Endothelial cell (in vitro differentiated cells): ENCODE results near the gene ZNF791. TPM values are rescaled to one million over a fixed set of nuclear protein-coding genes. Genes with fewer than 3 reads are reported as not detected.
"Not testable (repeated sequence)": the region's sequence is repeated elsewhere in the genome, so short reads cannot be mapped to it uniquely, and the experiment has no call there.

Source experiments
- DNase-seq: peaks from one replicate; pipeline ENCODE4 v3.0.0; 2021; ENCODE audit warnings: low spot score
- H3K27ac Mint-ChIP-seq: one replicate; pipeline ENCODE4 v1.8.0; 2021; ENCODE audit warnings: mixed read lengths, inconsistent platforms; ENCODE audit not compliant: unreplicated experiment
- H3K27me3 Mint-ChIP-seq: one replicate; pipeline ENCODE4 v1.8.0; 2021; ENCODE audit warnings: mild to moderate bottlenecking, moderate library complexity, mixed read lengths, inconsistent platforms; ENCODE audit not compliant: unreplicated experiment
- H3K36me3 Mint-ChIP-seq: one replicate; pipeline ENCODE4 v1.8.0; 2021; ENCODE audit warnings: mild to moderate bottlenecking, low read depth, mixed read lengths, inconsistent platforms; ENCODE audit not compliant: unreplicated experiment
- H3K4me1 Mint-ChIP-seq: one replicate; pipeline ENCODE4 v1.8.0; 2021; ENCODE audit warnings: mild to moderate bottlenecking, mixed read lengths, inconsistent platforms; ENCODE audit not compliant: unreplicated experiment
- H3K4me3 Mint-ChIP-seq: one replicate; pipeline ENCODE4 v1.8.0; 2021; ENCODE audit warnings: mild to moderate bottlenecking, mixed read lengths, inconsistent platforms; ENCODE audit not compliant: unreplicated experiment
- H3K9me3 Mint-ChIP-seq: one replicate; pipeline ENCODE4 v1.8.0; 2021; ENCODE audit warnings: mixed read lengths, inconsistent platforms; ENCODE audit not compliant: unreplicated experiment
- total RNA-seq: library from RNA; stranded (reverse); fragmentation: NEBNext Ultra II Directional; extraction: Animal tissue kit (Norgen Biotek cat#: 25700); gene quantifications from one replicate; pipeline ENCODE4 v1.2.1, GENCODE V29; 2021; ENCODE audit not compliant: unreplicated experiment
- TF ChIP-seq, protein P1 (sequence below): fragments of 200-600 bp; sonication (generic); IDR thresholded peaks from one replicate; pipeline ENCODE4 v1.5.0; 2021; ENCODE audit warnings: antibody characterized with exemption; ENCODE audit not compliant: unreplicated experiment

Gene ZNF791
- total RNA-seq, 1 donor from 2014 or later, result 29.3 TPM

DNA sequence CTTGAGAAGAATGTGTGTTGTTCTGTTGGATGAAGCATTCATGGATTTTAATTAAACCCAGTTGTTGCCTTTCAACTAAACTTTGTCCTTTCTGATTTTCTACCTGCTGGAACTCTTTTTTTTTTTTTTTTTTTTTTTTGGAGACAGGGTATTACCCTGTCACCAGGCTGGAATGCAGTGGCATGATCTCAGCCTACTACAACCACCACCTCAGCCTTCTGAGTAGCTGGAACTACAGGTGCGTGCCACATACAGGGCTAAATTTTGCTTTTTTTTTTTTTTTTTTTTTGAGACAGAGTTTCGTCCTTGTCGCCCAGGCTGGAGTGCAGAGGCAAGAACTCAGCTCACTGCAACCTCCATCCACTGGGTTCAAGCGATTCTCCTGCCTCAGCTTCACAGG, 6.9 kb downstream of the ZNF791 start:
- DNase-seq, result no peak
- Mint-ChIP-seq H3K27me3 (peaks cover 2% of the 10 kb centered on the region), H3K4me1 (peaks cover 3% of the 10 kb centered on the region), H3K4me3 (no peak overlapping the region), H3K27ac (no peak overlapping the region), H3K36me3 (peaks cover 18% of the 10 kb centered on the region), H3K9me3 (no peaks in the 10 kb centered on the region)
- TF ChIP-seq, protein P1, sequence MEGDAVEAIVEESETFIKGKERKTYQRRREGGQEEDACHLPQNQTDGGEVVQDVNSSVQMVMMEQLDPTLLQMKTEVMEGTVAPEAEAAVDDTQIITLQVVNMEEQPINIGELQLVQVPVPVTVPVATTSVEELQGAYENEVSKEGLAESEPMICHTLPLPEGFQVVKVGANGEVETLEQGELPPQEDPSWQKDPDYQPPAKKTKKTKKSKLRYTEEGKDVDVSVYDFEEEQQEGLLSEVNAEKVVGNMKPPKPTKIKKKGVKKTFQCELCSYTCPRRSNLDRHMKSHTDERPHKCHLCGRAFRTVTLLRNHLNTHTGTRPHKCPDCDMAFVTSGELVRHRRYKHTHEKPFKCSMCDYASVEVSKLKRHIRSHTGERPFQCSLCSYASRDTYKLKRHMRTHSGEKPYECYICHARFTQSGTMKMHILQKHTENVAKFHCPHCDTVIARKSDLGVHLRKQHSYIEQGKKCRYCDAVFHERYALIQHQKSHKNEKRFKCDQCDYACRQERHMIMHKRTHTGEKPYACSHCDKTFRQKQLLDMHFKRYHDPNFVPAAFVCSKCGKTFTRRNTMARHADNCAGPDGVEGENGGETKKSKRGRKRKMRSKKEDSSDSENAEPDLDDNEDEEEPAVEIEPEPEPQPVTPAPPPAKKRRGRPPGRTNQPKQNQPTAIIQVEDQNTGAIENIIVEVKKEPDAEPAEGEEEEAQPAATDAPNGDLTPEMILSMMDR, result no peak

DNA sequence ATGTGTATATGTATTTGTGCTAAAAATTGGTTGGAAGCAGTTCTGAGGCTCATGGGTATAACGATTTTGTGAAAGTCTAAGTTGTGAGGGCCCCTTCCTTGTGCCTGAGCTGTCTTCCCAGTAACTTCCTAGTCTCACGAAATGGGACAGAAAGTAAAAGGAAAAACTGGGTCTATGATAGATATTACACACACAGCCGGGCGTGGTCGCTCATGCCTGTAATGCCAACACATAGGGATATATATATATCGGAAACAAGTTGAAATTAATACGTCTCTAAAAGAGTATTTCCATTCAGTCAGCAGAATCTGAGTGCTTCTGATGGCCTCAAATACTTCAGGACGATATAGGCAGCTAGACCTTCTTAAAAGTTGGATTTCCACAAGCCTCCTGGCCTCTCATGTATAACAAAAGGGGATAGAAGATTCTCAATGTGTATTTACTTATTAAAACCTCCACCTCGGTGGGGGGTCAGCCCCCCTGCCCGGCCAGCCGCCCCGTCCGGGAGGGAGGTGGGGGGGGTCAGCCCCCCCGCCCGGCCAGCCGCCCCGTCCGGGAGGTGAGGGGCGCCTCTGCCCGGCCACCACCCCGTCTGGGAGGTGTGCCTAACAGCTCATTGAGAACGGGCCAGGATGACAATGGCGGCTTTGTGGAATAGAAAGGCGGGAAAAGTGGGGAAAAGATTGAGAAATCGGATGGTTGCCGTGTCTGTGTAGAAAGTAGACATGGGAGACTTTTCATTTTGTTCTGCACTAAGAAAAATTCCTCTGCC, 10.7 kb downstream of the ZNF791 start:
- H3K4me1 Mint-ChIP-seq, H3K27ac Mint-ChIP-seq, H3K9me3 Mint-ChIP-seq, H3K4me3 Mint-ChIP-seq, H3K27me3 Mint-ChIP-seq, DNase-seq: not testable (repeated sequence)
- peaks cover 38% of the 10 kb centered on the region for H3K36me3 Mint-ChIP-seq

DNA sequence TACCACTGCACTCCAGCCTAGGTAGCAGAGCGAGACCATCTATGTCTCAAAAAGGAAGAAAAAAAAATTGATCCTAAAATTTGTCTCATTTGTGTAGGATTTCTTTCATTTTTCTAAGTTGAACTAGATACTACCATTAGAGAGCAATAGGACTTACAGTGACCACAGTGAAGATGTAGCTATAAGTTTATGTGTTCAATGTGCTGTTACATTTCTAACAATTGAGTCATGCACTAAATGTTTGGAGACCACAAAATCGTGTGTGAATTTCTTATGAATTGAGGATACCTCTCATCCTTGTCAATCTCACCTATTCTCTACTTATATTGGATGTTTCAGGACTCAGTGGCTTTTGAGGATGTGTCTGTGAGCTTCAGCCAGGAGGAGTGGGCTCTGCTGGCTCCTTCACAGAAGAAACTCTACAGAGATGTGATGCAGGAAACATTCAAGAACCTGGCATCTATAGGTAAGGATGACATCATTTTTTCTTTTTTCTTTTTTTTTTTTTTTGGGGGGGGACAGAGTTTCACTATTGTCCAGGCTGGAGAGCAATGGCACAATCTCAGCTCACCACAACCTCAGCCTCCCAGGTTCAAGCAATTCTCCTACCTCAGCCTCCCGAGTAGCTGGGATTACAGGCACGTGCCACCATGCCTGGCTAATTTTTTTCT, 12.8 kb downstream of the ZNF791 start:
- TF ChIP-seq, protein P1, result no peak
- Mint-ChIP-seq H3K36me3 (peaks cover 57% of the 10 kb centered on the region), H3K27ac (no peak overlapping the region), H3K27me3 (peaks cover 2% of the 10 kb centered on the region), H3K4me1 (no peaks in the 10 kb centered on the region), H3K9me3 (peaks cover 9% of the 10 kb centered on the region), H3K4me3 (peak overlapping the region; percentile 27)
- no peak for DNase-seq

DNA sequence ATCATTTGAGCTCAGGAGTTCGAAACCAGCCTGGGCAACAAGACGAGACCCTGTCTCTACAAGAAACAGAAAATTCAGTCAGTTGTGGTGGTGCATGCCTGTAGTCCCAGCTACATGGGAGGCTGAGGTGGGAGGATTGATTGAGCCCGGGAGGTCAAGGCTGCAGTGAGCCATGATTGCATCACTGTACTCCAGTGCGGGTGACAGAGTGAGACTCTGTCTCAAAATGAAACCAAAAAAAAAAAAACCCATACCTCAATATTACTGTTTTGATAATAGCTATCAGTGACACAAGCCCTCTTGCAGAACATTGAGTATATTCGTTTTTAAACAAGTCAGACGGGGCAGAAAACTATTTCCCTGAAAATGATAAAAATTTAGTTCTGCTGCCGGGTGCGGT, 16.2 kb downstream of the ZNF791 start:
- Mint-ChIP-seq H3K27me3 (no peaks in the 10 kb centered on the region), H3K36me3 (peaks cover 68% of the 10 kb centered on the region), H3K4me1 (no peaks in the 10 kb centered on the region), H3K4me3 (peak overlapping the region; percentile 81), H3K9me3 (peaks cover 17% of the 10 kb centered on the region), H3K27ac (no peak overlapping the region)
- TF ChIP-seq, protein P1, result no peak
- DNase-seq, result no peak

DNA sequence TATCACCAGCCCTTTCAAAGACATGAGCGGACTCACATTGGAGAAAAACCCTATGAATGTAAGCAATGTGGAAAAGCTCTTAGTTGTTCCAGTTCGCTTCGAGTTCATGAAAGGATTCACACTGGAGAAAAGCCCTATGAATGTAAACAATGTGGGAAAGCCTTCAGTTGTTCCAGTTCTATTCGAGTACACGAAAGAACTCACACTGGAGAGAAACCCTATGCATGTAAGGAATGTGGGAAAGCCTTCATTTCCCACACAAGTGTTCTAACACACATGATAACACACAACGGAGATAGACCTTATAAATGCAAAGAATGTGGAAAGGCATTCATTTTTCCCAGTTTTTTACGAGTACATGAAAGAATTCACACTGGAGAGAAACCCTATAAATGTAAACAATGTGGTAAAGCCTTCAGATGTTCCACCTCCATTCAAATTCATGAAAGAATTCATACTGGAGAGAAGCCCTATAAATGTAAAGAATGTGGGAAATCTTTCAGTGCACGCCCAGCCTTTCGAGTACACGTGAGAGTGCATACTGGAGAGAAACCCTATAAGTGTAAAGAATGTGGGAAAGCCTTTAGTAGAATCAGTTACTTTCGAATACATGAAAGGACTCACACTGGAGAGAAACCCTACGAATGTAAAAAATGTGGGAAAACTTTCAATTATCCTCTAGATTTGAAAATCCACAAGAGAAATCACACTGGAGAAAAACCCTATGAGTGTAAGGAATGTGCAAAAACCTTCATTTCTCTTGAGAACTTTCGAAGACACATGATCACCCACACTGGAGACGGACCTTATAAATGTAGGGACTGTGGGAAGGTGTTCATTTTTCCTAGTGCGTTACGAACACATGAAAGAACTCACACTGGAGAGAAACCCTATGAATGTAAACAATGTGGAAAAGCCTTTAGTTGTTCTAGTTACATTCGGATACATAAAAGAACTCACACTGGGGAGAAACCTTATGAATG, 17.6 kb downstream of the ZNF791 start:
- Mint-ChIP-seq H3K9me3 (peaks cover 17% of the 10 kb centered on the region), H3K4me3 (peak overlapping the region; percentile 90), H3K4me1 (no peaks in the 10 kb centered on the region), H3K27me3 (no peaks in the 10 kb centered on the region), H3K36me3 (peaks cover 60% of the 10 kb centered on the region), H3K27ac (no peak overlapping the region)
- no peak for DNase-seq
- TF ChIP-seq, protein P1, result no peak
